GM21723 (cell line): ENCODE data around the gene PRSS48.
"Not testable (repeated sequence)": the region's sequence is repeated elsewhere in the genome, so short reads cannot be mapped to it uniquely, and the experiment has no call there.

ENCODE experiments used
- ATAC-seq: cut with Tn5 transposase; IDR thresholded peaks from one replicate; pipeline ENCODE4 v1.9.1; 2021; ENCODE audit warnings: mild to moderate bottlenecking, moderate library complexity; ENCODE audit not compliant: unreplicated experiment

Gene PRSS48

DNA sequence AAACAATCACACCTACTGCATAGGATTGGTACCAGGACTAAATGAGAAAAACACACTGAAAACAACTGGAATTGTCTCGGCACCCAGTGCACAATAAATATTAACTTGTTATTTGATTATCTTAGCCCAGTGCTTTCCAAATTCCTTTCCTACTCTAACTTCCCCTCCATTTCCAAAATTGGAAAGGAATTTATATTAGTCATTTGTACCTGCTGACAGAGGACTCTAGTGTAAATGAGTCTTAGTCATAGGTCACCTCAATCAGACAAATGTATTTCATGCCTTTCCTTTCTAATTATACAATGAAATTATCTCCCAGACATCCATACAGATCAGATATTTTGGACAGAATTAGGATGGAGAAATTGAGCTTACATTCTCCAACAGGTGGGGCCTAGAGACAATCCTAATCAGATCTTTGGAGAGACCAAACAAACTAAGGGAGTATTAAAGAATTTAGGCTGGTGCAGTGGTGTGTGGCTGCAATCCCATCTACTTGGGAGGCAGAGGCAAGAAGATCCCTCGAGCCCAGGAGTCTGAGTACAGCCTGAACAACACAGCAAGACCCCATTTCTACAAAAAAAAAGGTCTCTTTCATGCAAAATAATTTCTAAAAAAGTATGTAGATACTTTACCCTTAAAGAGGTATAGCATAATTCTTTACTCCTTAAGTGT is 38.4 kb downstream of the PRSS48 start:
- ATAC-seq: no peak

DNA sequence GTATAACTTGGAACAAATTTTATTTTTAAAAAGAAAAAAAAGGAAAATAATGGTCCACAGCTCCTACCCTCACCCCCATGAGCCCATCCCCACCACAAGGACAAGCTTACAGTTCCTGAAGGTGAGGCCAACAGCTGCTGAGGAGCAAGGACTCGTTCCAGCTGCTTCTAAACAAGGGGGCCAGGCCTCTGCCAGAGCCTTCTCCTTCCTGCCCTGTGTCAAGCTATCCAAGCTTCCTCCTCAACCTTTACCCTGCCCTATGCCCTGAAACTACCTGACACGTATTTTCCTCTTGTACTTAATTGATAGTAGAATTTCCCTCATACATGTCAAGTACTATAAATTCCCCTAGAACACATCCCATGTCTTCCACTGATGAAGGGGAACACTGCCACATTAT is 39.7 kb downstream of the PRSS48 start:
- ATAC-seq: no peak

- no peak for ATAC-seq
Measured at GRCh38 chr4:151318307-151319006, 41.5 kb downstream of the PRSS48 start.

GRCh38 chr4:151319490-151319889 is 42.5 kb downstream of the PRSS48 start:
- no peak for ATAC-seq

DNA sequence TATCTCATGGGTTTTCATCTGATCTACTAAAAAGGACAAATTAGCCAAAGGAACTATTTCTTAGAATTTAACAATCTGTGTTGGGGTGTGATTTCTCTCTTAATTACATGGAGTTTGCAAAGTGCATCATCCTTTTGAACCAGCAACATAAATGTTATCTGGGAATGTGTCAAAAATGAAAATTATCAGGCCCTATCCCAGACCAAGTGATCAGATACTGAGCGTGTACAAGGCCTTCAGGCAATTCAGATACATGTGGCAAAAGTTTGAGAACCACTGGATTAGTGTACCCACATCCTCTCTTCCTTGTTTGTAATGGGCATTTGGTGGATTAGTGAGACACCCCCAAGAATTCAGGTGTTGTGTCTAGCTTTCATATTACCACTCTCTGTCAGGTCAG is 44.6 kb downstream of the PRSS48 start:
- ATAC-seq: no peak

GRCh38 chr4:151322161-151322560 is 45.2 kb downstream of the PRSS48 start:
- ATAC-seq: not testable (repeated sequence)

GRCh38 chr4:151322570-151322969 is 45.6 kb downstream of the PRSS48 start:
- ATAC-seq: no peak

GRCh38 chr4:151323667-151324066 is 46.7 kb downstream of the PRSS48 start:
- ATAC-seq: no peak

- no peak for ATAC-seq
Measured at GRCh38 chr4:151324124-151324751, 47.3 kb downstream of the PRSS48 start.

DNA sequence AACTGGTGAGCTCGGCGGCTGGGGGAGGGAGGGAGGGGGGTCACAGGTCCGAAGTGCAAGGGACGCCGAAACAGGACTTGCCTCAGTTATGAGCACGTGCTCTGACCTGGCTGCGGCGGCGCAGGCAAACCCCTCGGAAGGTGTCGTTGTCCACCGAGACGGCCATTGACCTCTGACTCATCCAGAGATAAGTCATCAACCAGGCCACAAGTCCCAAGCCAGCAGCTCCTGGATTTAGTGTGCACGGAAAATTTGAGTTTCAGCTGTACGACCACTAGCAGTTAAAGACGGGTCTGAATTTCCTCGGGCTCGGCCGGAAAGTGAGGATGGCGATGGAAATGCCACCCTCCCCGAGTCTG is 47.8 kb downstream of the PRSS48 start:
- ATAC-seq: no peak

DNA sequence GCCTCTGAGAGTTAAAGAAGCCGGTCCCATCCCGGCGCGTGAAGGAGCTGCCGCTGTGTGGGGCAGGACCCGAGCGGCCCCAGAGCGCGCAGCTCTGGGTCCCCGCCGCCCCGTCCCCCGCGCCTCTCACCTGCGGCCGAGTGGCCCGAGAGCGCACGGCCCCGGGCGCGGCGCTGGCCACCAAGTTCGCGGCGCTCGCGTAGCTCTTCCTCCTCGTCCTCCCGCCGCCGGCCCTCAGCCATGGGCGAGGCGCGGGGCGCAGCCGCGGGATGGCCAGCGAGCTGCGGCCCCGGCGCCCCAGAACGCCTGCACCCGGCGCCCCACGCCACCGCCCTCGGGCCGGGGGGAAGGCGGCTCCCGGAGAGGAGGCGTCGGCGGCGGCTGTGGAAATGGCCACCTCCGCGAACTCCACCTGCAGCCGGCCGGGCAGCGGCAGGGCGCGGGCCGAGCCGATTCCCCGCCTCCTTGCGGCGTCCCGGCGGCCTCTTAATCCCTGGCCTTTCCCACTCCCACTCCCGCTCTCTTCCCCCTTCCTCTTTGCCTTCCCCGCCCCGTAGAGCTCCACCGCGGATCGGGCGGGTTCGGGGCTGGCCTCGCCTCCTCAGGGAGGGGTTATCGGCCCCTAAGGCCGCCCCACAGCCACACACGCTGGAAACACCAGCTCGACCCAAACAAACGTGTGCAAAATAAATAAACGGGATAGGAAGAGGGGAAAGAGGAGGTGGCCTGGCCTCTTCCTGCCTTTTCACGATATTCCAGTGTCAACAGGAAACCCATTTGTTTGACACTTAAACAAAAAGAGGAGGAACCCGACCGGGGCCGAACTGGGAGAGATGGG is 48.4 kb downstream of the PRSS48 start, which contains the start of gene SH3D19:
Gene SH3D19, minus strand, starts transcription at position 495 of the 838 bp plus-strand sequence. Its CDS starts 253 bp downstream, at position 242.
- no peak for ATAC-seq

- no peak for ATAC-seq
Measured at GRCh38 chr4:151325949-151326246, 48.9 kb downstream of the PRSS48 start.

DNA sequence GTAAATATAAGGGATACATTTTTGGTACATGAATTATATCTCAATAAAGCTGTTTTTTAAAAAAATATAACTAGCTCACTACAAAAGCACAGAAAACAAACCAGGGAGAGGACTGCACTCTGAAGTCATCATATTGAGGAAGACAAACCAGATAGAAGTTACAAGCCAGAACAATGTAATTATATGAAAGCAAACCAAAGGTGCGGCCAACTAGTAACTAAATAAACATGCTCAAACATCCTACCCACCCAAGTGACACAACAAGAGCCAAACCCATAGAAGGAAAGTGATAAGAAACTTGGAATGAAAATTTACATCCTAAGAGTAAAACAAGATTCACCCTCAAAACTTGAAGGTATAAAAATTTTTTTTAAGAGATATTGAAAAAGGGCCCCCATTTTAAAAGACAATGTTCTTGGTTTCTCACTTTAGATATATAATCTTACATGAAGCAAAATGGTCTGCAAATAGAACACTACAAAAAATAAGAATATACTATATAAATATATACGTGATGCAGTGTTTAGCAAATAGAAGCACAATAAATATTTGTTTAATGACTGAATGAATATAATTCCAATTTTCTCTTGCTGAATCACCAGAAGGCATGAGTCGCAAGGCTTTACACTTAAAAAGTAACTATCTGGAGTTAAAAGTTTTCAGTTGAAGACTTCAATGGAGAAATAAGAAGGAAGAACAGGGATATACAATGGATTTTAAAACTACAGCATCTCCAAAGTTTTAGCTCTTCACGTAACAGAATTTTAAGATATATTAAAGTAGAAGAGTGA is 52.5 kb downstream of the PRSS48 start:
- no peak for ATAC-seq

- ATAC-seq: no peak
Measured at GRCh38 chr4:151331276-151332042, 54.5 kb downstream of the PRSS48 start.

DNA sequence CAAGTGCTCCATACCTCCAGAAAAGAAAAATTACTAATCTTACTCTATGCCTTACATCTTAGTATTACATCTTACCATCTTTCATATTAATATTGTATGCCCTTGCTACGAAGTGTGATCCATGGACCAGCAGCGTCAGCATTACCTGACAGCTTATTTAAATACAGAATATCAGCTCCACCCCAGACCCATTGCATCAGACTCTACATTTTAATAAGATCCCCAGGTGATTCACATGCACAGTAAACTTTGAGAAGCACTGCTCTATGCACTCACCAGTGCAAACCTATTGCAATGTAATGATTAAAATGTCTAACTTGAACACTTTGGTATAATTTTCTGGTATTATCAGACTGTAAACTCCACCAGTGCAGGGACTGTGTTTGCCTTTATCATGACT is 62.5 kb downstream of the PRSS48 start:
- ATAC-seq: no peak

GRCh38 chr4:151340751-151341385 is 63.9 kb downstream of the PRSS48 start:
- no peak for ATAC-seq
